ENCODE measurements around the gene MRO.

GRCh38 chr18:50753311-50753710 lies 66.5 kb downstream of the MRO start:
- TF ChIP-seq CTCF (IDR thresholded peaks at IDR 0.05; ENCODE audit: low read depth, low read length, poor library complexity, severe bottlenecking) = no peak
- no peak for TF ChIP-seq EZH2phosphoT487 (IDR thresholded peaks at IDR 0.05; ENCODE audit: borderline replicate concordance, low read length)
